OCI-LY7 (cell line): Measurements from ENCODE around the gene NTM. TPM values are rescaled to one million over a fixed set of nuclear protein-coding genes. Genes with fewer than 3 reads are reported as not detected.
A peak's percentile ranks its signal among the peaks of the same experiment; 100 is the strongest.

Experiments
- BruUV-seq: library from RNA; stranded (reverse); fragments of 400-500 nt; replicated peaks from 2 replicates; lab custom pipeline; 2021; lab: Mats Ljungman, UMichigan
- CTCF ChIA-PET: fragments of 300-600 bp; sonication (Branson Sonifier 250); formaldehyde crosslinking; loops from one replicate; lab custom pipeline; 2022; ENCODE audit warnings: antibody characterized with exemption; ENCODE audit not compliant: unreplicated experiment; lab: Charles Lee
- POLR2A ChIA-PET: fragments of 300-600 bp; sonication (Branson Sonifier 250); formaldehyde crosslinking; loops from one replicate; lab custom pipeline; 2022; ENCODE audit warnings: antibody characterized with exemption; lab: Charles Lee
- DNase-seq: peaks from one replicate; pipeline ENCODE4 v3.0.0-alpha.2; 2015; ENCODE audit warnings: low spot score
- H2AFZ ChIP-seq: fragments of 200-600 bp; sonication (generic), shearing (Covaris generic); 2 replicates; pipeline ENCODE4 v1.6.1; 2014; ENCODE audit warnings: mild to moderate bottlenecking, antibody characterized with exemption, low read length, moderate library complexity
- H3K27ac ChIP-seq: fragments of 200-600 bp; sonication (generic); 2 replicates; pipeline ENCODE4 v1.5.1; 2014; ENCODE audit warnings: mixed run types, low read depth, mild to moderate bottlenecking, moderate library complexity, low read length, inconsistent platforms; ENCODE audit not compliant: poor library complexity, severe bottlenecking
- H3K36me3 ChIP-seq: fragments of 200-600 bp; sonication (generic); 2 replicates; pipeline ENCODE4 v1.6.1; 2014; ENCODE audit warnings: mild to moderate bottlenecking, antibody characterized with exemption, low read length, moderate library complexity, mixed read lengths; ENCODE audit not compliant: insufficient read depth
- H3K4me1 ChIP-seq: fragments of 200-600 bp; sonication (generic); 2 replicates; pipeline ENCODE4 v1.5.1; 2014; ENCODE audit warnings: mild to moderate bottlenecking, low read length; ENCODE audit not compliant: insufficient read depth, poor library complexity, severe bottlenecking
- H3K4me2 ChIP-seq: fragments of 200-600 bp; sonication (generic); 2 replicates; pipeline ENCODE4 v1.6.1; 2014; ENCODE audit warnings: mild to moderate bottlenecking, low read length
- H3K4me3 ChIP-seq: fragments of 200-600 bp; sonication (generic); 2 replicates; pipeline ENCODE4 v1.5.1; 2014; ENCODE audit warnings: mild to moderate bottlenecking, low read depth, low read length; ENCODE audit not compliant: poor library complexity, severe bottlenecking
- H3K79me2 ChIP-seq: fragments of 200-600 bp; sonication (generic); 2 replicates; pipeline ENCODE4 v1.6.1; 2016; ENCODE audit warnings: low read depth, mild to moderate bottlenecking, low read length, moderate library complexity, mixed read lengths; ENCODE audit not compliant: insufficient read depth
- H3K9me2 ChIP-seq: fragments of 200-600 bp; sonication (generic); 2 replicates; pipeline ENCODE4 v1.6.1; 2016; ENCODE audit warnings: mild to moderate bottlenecking, low read length, mixed read lengths; ENCODE audit not compliant: insufficient read depth
- H3K9me3 ChIP-seq: fragments of 200-600 bp; sonication (generic); 2 replicates; pipeline ENCODE4 v1.6.1; 2014; ENCODE audit warnings: mild to moderate bottlenecking, mixed run types, low read length, mixed read lengths
- H4K20me1 ChIP-seq: fragments of 200-600 bp; sonication (generic); 2 replicates; pipeline ENCODE4 v1.6.1; 2014; ENCODE audit warnings: mild to moderate bottlenecking, antibody characterized with exemption, low read length, moderate library complexity, mixed read lengths; ENCODE audit not compliant: insufficient read depth
- EZH2phosphoT487 ChIP-seq: fragments of 200-600 bp; sonication (generic); IDR thresholded peaks from 2 replicates; pipeline ENCODE4 v1.6.1; 2018; ENCODE audit warnings: low read depth, borderline replicate concordance, mild to moderate bottlenecking, mixed run types, antibody characterized with exemption, low read length, moderate library complexity, mixed read lengths
- intact Hi-C: fragments of 100-400 bp; cut with micrococcal nuclease; formaldehyde crosslinking; loops from one replicate; pipeline ENCODE4 v1.10.0; 2022; ENCODE audit not compliant: unreplicated experiment
- total RNA-seq, 2 experiments: library from RNA; depleted of rRNA in 1 of 2; stranded (reverse); fragments of >200 nt in 1 of 2; shearing (Covaris generic) in 1 of 2; gene quantifications; 2 replicates each; pipeline ENCODE4 v1.2.3, GENCODE V29; 2014 to 2022
- TF ChIP-seq, protein P1 (sequence below): fragments of 200-600 bp; sonication (generic); conservative IDR thresholded peaks from 2 replicates; pipeline ENCODE4 v1.5.1; 2014; ENCODE audit warnings: mild to moderate bottlenecking, antibody characterized with exemption, low read length, moderate library complexity, mixed read lengths

The NTM gene
- total RNA-seq, 2 experiments from 2014 or later: not detected

DNA sequence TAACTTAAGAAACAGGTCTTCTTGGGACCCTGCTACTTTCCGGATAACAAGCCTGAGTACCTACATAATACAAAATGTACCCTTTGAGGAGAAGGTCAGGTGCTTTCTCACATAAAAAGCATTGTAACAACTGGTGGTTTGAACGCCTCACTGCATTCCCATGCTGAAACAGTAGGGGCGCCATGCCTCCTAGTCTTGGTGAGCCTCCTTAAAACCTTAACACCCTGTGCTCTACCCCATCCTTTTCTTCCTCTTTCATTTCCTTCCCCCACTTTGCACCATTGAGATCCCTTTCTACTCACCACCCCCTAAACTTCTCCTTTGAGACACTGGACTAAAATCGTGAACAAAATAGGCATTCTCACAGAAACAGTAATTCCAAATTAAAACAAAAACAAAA is 729.3 kb downstream of the NTM start:
- CTCF ChIA-PET: no interaction called here
- no peak overlapping the region for H3K27ac ChIP-seq
- no peaks in the 10 kb centered on the region for H3K4me1 ChIP-seq
- TF ChIP-seq, protein P1, sequence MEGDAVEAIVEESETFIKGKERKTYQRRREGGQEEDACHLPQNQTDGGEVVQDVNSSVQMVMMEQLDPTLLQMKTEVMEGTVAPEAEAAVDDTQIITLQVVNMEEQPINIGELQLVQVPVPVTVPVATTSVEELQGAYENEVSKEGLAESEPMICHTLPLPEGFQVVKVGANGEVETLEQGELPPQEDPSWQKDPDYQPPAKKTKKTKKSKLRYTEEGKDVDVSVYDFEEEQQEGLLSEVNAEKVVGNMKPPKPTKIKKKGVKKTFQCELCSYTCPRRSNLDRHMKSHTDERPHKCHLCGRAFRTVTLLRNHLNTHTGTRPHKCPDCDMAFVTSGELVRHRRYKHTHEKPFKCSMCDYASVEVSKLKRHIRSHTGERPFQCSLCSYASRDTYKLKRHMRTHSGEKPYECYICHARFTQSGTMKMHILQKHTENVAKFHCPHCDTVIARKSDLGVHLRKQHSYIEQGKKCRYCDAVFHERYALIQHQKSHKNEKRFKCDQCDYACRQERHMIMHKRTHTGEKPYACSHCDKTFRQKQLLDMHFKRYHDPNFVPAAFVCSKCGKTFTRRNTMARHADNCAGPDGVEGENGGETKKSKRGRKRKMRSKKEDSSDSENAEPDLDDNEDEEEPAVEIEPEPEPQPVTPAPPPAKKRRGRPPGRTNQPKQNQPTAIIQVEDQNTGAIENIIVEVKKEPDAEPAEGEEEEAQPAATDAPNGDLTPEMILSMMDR: peak; percentile 71
- no peak for TF ChIP-seq EZH2phosphoT487
- no peaks in the 10 kb centered on the region for H4K20me1 ChIP-seq
- no peak overlapping the region for H2AFZ ChIP-seq
- no peaks in the 10 kb centered on the region for H3K9me2 ChIP-seq
- intact Hi-C loops: no loop called here
- no TSS peak for BruUV-seq
- no peaks in the 10 kb centered on the region for H3K79me2 ChIP-seq
- POLR2A ChIA-PET: no interaction called here
- no peak overlapping the region for H3K4me2 ChIP-seq
- no peaks in the 10 kb centered on the region for H3K36me3 ChIP-seq
- no peak overlapping the region for H3K4me3 ChIP-seq
- peak; percentile 9 for DNase-seq
- H3K9me3 ChIP-seq: no peaks in the 10 kb centered on the region

DNA sequence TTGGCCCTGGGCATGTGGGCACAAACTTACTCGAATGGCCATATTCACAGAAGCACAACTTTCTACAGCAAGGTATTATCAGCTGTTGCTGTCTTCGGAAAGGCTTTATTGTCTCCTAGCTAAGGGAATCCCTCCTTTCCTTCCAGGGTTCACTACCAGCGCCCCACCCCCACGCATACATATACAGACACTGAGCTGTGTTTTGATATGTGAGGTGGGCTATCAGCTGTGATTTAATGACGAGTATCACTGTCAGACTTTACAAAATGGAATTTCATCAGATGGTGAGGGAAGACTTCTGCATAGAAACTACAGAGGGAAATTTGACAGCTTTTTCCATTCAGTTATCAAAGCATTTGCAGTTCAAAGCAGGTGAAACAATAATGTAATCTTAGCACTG is 730.2 kb downstream of the NTM start:
- H4K20me1 ChIP-seq: no peaks in the 10 kb centered on the region
- ChIA-PET POLR2A (no interaction called here), CTCF (no interaction called here)
- H2AFZ ChIP-seq: no peak overlapping the region
- TF ChIP-seq, protein P1: no peak
- TF ChIP-seq EZH2phosphoT487: no peak
- no peaks in the 10 kb centered on the region for H3K9me3 ChIP-seq
- no peaks in the 10 kb centered on the region for H3K79me2 ChIP-seq
- no peak for DNase-seq
- no peaks in the 10 kb centered on the region for H3K9me2 ChIP-seq
- BruUV-seq: no TSS peak
- intact Hi-C loops: no loop called here
- no peak overlapping the region for H3K4me2 ChIP-seq
- no peaks in the 10 kb centered on the region for H3K4me1 ChIP-seq
- H3K36me3 ChIP-seq: no peaks in the 10 kb centered on the region
- H3K27ac ChIP-seq: no peak overlapping the region
- no peak overlapping the region for H3K4me3 ChIP-seq

DNA sequence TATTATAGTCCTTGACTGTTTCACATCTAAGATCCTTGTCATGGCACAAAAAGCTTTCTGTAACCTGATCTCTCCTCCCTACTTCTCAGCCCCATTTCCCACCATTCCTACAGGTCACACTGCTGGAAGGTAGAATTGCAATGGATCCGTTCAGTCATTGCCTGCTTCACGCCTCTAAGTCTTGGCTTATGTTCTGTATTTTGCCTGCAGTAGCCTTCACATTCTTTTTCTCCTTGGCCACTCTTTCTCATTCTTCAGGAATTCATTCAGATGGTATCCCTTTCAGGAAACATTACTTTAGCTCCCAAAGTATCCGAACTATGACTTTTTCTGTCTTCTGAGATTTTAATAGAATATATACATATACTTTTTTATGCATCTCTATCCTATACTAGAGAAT is 731.5 kb downstream of the NTM start:
- intact Hi-C loops: no loop called here
- no peak overlapping the region for H3K27ac ChIP-seq
- H4K20me1 ChIP-seq: no peaks in the 10 kb centered on the region
- H3K9me3 ChIP-seq: no peaks in the 10 kb centered on the region
- H3K4me3 ChIP-seq: no peak overlapping the region
- TF ChIP-seq, protein P1: no peak
- TF ChIP-seq EZH2phosphoT487: no peak
- CTCF ChIA-PET: no interaction called here
- H3K4me1 ChIP-seq: no peaks in the 10 kb centered on the region
- no peak for DNase-seq
- H3K36me3 ChIP-seq: no peaks in the 10 kb centered on the region
- no peak overlapping the region for H2AFZ ChIP-seq
- POLR2A ChIA-PET: no interaction called here
- H3K9me2 ChIP-seq: no peaks in the 10 kb centered on the region
- no TSS peak for BruUV-seq
- no peaks in the 10 kb centered on the region for H3K79me2 ChIP-seq
- H3K4me2 ChIP-seq: no peak overlapping the region
